Measurements from ENCODE around the gene SORBS1.
A peak's percentile ranks its signal among the peaks of the same experiment; 100 is the strongest.

SORBS1 gene

DNA sequence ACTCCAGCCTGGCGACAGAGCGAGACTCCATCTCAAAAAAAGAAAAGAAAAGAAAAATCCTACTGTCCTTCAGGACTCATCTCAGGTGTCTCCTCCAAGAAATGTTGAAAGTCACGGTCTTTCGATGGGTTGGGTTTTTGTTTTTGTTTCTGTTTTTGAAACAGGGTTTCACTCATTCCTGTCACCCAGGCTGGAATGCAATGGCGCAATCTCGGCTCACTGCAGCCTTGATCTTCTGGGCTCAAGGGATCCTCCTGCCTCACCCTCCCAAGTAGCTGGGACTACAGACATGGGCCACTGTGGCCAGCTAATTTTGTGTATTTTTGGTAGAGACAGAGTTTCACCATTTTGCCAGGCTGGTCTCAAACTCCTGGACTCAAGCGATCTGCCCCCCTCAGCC, 3.1 kb upstream of the SORBS1 start:
- DNase-seq = no peak

GRCh38 chr10:95562341-95562965, 1.3 kb upstream of the SORBS1 start:
- no peak for DNase-seq

DNA sequence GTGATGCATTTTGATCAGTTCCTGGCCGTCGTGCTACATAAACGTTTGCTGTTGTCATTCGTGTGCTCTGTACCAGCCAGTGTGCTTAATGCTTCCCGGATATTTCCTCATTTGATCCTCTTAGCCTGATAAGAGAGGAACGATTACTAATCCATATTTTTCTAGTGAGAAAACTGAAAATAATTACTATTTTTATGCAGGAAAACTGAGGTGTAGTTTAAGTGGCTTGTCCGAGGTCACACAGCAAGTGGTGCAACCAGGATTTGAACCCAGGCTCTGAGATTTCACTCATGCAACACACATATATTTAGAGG, 650 bp upstream of the SORBS1 start:
- DNase-seq = no peak

GRCh38 chr10:95560278-95561176, 644 bp downstream of the SORBS1 start:
- peak; percentile 50 for DNase-seq

DNA sequence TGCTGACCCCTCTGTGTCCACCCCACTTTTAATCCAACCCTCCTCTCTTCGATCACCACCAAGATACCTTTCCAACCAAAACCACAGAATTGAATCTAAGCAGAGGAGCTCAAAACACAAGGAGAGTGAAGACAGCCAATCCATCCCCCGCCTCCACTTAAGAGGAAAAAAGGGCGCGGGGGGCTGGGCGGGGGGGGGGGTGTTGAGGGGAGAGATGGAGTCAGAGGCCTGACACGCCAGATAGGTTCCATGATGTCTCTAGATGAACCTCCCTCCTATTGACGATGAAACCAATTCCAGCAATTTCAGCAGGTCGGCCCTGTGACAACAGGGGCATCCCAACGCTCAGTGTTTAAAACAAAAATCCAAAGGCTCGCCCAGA, 1.3 kb downstream of the SORBS1 start:
- no peak for DNase-seq

- no peak for DNase-seq
Observed at GRCh38 chr10:95559471-95559870, 1.7 kb downstream of the SORBS1 start.

DNA sequence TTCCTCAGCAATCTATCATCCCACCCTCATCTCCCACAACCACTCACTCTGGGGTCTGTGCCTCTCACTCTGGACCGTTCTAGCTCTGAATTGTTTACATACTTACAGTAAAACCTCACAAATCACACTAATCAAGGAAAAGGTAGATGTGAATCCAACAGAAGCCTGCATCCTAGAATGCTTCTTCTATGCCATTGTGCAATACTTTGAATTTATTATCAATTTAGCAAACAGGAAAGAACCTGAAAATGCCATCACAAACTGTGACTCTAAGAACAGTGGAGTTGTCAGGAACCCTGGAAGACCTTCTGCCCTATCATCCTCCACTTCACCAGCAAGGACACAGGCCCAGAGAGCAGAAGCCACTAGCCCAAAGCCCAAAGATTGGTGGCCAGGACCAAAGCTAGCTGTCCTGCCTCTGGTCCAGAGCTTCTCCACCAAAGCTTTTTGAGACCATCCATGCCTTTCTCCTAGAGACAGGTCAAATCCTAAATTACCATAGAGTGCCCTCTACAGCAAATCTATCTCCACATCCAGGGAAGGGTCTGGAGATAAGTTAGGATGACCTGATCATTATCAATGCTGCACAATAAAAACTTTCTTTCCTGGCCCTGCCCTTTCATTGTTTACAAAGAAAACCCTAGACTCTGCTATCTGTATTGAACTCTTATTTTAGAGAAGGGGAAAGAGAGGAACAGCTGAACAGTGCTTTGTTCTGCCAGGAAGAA, 2.4 kb downstream of the SORBS1 start:
- no peak for DNase-seq

DNA sequence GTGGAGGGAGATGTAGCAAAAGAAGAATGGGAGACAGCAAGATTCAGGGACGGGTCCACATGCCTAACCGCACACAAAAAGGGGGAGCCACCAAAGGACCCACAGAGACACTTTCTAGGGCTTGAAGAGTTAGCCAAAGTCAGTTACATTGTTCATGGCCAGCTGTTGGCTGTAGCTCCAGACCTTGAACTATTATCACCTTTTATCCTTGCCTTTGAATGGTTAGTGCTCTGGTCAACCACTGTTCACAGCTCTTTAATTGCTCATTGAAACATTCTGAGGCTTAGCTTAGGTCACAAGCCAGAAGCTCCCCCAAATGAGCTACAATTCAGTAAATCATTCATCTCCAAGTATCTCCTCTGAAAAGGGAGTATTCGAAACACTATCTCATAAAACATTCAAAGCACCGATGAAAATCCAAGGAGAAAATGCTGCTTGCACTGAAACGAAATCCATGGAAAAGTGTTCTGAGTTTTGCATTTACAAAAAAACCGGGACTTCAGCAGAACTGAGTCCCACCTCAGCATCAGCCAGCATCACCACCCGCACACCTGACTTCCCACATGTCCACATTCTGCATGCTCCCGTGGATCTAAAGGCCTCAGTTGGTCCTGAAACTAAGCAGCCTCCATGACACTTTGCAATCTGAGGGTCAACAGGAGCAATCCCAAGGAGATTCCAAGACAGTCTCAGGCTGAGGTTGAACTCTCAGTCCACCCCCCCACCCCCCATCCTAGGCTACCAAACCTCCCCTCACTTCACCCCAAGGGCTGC, 4.0 kb downstream of the SORBS1 start:
- DNase-seq = no peak

DNA sequence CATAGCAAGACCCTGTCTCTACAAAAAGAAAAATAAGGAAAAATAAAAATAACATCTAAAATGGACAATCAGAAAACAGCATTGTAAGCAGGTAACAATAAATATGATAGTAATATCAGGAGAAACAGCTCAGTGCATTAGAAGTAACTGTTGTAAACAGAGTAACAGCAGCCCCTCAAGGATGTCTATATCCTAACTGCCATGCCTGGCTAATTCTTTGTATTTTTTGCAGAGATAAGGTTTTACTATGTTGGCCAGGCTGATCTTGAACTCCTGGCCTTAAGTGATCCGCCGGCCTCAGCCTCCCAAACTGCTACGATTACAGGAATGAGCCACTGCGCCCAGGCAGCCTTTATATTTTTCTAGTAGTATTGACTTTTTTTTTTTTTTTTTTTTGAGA, 7.5 kb downstream of the SORBS1 start:
- DNase-seq = no peak

GRCh38 chr10:95552679-95553342, 8.4 kb downstream of the SORBS1 start:
- DNase-seq = no peak

DNA sequence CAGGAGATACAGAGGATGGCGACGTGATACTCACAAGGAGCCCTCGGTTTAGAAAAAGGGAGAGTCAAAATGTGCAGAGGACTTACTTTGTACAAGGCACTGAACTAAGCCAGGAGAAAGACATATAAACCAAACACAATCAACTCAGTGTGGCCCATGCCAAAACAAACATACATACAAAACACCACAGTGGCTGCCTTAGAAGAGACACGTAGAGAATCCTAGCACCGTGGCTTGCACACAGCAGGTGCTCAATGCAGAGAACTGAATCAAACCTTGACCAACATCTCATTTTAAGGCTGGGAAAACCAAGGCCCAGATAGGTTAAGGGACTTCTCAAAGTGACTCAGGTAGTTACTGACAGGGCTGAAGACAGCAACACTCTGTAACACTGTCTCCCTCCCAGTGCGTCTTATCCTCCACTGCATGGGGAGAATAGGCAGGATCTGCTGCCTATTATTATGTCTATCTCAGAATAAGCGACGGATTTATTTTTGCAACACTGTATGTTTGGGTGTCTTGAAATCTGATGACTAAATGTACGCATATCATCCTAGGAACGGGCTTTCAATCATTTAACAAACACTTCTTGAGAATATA, 11.0 kb downstream of the SORBS1 start:
- no peak for DNase-seq

DNA sequence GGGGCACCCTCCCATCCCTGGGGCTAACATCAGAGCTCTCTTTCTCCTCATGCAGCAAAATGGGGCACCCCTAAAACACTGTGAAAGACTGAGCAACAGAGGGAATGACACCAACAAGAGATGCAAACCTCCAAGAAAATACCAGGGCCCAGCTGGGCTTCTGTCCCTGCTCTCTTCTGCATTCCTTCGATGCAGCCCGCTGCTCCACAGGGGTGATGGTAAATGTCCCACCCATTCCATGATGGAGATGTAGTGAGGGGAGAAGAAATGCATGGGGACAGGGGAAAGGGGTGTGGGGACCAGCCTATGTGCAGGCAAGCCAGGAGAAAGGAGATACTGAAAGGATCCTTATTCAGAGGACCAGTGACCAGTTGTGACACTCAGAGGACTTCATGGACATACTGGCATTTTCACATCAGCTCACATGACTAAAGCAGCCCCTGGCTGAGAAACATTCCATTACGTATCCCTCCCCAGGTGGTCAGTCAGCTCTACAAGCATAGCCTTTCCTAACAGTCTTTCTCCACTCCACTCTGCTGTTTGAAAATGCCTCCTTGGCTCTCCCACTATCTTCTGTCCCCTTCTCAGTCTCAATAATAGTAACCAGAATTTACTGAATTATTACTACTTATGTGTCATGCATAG, 13.3 kb downstream of the SORBS1 start:
- no peak for DNase-seq

GRCh38 chr10:95547197-95547596, 14.0 kb downstream of the SORBS1 start:
- DNase-seq = no peak

- DNase-seq = no peak
Observed at GRCh38 chr10:95545981-95546380, 15.2 kb downstream of the SORBS1 start.

GRCh38 chr10:95544783-95545500, 16.2 kb downstream of the SORBS1 start:
- no peak for DNase-seq

GRCh38 chr10:95543459-95543858, 17.7 kb downstream of the SORBS1 start:
- no peak for DNase-seq

DNA sequence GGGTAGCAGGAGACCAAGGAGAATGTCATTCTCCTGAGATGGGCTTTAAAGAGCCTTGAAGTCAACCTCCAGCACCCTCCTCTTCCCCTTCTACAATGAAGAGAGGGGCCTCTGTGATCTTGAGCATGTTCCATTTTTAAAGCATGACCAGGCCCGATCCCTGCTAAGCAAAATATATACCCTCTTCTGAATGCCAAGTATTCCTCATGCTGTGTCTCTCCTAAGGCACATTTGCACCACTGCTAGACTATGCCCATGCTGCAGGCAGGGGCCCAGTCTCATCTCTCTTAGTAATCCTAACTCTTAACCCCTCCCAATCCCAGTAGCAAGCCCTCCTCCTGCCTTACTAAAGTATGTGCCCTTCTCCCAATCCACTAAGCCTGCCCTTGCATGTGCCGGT, 18.4 kb downstream of the SORBS1 start:
- DNase-seq = no peak

DNA sequence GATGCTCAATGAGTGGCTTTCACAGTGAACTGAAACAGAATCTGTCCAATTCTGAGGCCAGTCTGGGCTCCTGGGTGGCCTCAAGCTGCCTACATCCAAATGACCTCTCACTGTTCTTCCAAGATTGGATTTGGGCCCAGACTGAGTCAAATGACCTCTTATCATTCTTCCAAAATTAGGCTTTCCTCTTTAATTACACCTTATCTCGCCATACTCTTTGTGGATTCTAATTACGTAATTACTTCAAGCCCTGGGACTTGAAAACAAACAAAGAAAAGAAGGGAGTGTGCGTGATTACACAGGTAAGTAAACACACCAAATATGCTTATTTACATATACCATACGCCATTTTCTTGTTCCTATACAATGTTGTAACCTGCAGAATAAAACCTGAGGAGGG, 18.8 kb downstream of the SORBS1 start:
- DNase-seq = no peak

- no peak for DNase-seq
Observed at GRCh38 chr10:95540514-95541052, 20.6 kb downstream of the SORBS1 start.

DNA sequence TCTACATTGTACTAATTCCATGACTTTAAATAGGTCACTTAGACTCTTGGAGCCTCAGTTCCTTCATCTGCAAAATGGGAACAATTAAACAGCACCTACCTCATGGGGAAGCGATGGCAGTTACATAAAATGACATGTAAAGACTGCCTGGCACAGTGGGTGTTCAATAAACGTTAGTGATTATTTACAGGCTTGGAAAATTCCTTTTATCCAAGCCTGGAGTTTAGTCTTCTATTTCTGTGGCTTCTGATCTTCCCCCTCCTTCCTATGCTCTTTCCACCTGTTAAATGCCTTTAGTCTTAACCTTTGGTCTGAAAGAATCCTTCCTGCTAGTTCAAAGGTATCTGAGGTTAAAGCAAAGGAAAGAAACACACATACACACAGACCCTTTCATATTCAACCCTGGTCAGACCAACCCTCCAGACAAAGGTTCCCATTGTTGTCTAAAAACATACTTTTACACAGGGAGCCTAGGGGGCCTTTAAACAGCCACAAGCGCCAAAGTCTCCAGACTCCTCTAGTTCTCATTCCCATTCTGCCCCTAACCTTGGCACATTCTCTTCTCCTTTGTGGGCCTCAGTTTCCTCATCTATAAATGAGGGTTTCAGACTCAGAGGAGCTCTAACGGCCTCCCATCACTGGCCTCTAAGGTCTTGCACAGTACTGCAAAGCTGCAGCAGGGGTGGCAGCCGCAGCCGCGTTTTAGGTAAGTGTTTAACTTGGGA, 21.4 kb downstream of the SORBS1 start:
- DNase-seq = no peak

All from CD4-positive, alpha-beta T cell treated with Interleukin-12 subunit alpha and Interleukin-12 subunit beta, for 1 hour (primary cell).